Stimulated activated CD8-positive, alpha-beta memory T cell treated with anti-CD3 and anti-CD28 coated beads, Interleukin-15, amount 100 ng/mL, for 48 hours (primary cell): ENCODE data around the gene SHC2.
"Not testable (repeated sequence)": the region's sequence is repeated elsewhere in the genome, so short reads cannot be mapped to it uniquely, and the experiment has no call there.

Source experiments
- DNase-seq, 2 donors: peaks; one replicate each; pipeline ENCODE4 v3.0.0-alpha.2; 2020; ENCODE audit warnings: low read depth in 2 of 2

SHC2 gene

GRCh38 chr19:408441-408901 is 52.4 kb downstream of the SHC2 start:
- no peak for DNase-seq

GRCh38 chr19:407511-408440 is 53.1 kb downstream of the SHC2 start:
- DNase-seq = no peak

DNA sequence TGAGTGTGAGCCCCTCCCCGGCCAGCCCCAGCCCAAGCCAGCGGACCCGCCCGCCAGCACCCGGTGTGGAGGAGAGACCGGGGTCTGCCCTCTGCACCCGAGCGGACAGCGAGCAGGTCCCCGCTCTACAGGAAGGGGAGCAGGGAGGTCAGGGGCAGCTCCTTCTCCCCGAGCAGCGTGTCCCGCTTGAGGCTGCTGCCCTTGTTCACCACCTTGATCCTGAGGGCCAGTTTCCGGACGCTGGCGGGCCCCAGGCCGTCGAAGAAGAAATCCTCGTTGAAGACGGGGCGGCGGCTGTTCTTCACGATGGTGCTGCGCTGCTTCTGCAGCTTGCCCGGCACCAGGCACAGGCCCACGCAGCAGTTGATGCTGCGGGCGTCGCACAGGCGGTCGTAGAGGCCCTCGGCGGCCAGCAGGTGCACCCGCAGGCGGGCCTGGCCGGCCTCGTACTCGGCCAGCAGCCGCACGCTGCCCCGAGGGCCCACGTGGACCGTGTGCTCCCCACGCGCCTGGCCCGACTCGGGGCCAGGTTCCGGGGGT is 53.8 kb downstream of the SHC2 start:
- no peak for DNase-seq

DNA sequence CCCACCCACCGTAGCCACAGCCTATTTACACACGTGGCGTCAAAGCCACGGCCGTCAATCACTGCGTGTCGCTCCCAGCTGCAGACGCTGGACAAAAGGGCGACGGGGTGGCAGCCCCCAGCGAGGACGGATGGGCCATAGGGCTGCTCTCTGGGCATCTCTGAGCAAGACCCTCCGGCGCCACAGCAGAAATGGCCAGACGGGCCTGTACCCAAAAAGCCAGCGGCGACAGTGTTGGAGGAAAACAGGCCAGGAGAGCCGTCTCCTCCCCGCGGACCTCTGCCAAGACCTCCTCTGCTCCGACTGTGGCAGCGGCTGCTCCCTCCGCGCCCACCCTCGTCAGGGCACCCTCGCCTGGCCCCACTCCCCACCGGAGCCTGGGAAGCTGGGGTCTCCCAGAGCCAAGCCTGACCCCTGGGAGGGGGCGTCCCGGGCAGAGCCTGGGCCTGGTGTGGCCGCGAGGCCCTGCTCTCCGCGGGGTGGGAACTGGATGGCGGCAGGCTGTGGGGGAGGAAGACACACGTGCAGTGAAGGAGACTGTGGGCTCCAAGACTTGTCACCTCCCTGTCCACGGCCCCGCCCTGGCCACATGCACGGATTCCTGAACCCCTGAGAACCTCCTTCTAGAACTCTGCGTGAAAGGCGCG is 54.6 kb downstream of the SHC2 start:
- DNase-seq = no peak

DNA sequence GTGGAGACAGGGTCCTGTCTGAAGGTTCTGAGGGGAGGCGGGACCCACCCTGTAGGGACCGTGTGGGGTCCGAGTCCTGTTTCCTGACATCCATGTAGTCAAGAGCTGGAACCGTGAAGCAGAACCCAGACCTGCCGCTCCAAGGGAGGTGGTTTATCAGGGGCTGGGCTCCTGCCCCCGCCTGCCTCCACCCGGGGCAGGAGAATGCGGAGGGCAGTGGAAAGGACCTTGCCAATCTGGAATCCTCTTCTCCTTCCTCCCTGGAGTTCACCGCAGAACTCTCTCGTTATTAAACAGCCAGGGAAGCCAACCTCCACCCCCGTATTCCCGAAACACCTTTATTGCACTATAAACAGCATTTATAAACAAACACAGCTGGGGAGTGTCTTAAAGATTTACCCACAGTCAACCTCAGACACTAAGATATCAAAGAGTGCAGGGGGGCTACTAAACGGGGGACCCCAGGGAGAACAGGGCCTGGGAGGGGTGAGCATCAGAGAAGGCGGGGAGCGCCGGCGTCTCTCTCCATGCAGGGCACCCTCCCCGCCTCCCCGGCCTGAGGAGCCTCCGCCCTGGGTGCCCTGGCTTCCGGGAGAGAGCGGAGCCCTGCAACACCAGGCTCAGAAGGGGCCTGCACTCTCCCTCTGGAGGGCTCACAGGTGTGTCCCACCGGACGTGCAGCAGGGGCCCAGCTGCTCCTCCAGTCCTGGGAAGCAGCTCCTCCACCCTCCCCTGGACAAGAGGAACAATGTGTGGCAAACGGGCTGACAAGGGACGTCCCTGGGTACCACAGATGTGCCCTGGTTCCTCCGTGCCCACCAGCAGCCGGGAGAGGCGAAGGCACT is 55.5 kb downstream of the SHC2 start:
- no peak for DNase-seq

DNA sequence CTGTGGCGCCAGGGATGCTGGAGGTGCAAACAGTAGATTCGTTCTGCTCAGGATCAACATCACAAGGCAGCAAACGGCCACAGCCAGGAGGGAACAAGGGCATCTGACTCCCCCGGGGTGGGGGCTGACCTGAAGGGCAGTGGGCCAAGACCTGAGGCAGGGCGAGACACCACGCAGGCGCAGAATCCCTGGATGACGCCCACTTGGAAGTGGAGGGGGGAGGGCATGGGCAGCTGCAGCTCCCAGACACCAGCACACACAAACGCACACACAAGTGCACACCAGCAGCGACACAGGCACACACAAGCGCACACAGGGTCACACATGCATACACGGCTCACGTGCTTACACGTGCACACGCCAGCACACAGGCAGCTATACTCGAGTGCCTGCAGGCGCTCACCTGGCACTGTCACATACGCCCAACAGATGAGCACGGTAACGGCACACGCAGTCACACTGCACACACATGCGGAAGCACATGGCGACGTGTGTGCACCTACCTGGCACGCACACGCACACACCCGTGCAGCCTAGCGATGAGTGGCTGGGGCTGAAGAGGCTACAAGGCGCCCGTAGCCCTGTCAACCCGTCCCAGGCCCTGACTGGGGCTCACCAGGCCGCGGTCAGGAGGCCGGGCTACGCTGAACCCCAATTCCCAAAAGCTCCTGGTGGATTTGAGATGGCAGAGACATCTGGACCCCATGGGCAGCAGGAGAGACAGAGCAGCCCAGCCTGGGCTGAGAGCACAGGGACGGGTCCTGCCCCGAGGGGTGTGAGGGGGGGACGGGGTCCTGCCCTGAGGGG is 57.4 kb downstream of the SHC2 start:
- no peak for DNase-seq

- no peak for DNase-seq
These were observed 58.0 kb downstream of the SHC2 start for GRCh38 chr19:402786-403185.

- DNase-seq = no peak
These were observed 58.8 kb downstream of the SHC2 start for GRCh38 chr19:401866-402511.

DNA sequence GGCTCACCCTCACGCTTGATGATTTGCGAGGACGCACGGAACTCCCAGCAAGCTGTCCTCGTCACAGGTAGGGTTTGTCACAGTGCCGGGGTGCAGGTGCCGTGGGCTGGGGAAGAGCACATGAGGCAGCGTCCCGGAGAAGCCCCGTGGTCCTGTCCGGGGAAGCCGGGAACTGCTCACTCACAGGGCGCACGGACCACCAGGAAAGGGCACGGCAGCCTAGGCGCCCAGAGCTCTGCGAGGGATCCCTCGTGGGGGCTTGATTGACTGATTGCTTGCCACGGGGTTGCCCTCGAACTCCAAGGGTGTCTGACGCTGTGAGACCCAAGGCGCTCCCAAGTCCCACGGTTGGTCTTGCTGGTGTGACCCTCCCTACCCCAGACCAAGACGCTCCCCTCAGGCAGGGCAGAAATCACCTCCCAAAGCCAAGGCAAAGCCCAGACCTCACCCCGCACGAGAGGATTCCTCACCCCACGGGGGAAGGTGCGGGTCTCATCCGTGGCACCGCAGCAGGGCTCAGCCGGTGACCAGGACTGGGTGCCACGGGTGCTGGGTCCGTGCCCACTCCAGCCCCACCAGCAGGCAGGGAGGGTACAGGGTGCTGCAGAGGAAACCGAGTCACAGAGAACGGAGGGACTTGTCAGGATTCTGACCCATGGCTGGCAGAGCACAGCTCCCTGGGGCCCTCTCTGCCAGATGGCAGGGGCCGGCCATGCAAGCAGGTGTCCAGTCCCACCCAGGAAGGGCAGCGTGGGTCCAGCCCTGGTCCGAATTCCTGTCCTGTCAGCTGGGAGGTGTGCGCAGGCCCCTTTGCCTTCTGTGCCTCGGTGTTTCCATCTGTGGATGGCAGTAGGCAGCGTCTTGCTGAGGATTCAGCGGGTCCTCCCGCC is 59.6 kb downstream of the SHC2 start:
- DNase-seq = no peak

- DNase-seq = no peak
These were observed 61.5 kb downstream of the SHC2 start for GRCh38 chr19:399370-399769.

- no peak for DNase-seq
These were observed 62.1 kb downstream of the SHC2 start for GRCh38 chr19:398719-399118.

DNA sequence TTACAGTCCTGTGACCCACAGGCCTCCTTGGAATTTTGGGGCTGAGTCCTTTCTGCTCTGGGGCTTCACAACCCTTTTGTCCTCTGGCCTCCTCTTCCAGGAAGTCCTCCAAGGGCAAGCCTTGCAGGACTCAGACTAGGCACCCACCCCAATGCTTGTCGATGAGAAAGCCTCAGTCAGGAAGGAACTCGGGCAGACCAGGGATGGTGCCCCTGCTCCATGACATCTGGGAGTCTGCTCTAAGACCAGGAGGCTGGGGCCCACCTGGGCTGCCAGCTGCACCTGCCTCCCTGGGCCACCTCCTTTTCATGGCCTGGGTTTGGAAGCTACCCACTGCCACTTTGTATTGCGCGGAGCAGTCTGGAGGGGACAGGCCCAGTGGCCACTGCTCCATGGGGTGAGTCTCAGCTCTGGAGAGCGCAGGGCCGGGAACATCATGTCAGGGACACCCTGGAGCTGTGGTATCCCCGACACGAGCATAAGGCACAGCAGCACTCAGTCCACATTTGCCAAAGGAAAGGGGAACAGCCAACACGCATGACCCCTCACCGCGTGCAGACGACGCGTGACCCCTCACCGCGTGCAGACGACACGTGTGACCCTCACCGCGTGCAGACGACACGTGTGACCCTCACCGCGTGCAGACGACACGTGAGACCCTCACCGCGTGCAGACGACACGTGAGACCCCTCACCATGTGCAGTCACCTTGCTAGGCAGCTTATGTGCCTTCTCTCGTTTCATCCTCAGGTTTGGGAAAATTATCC is 62.7 kb downstream of the SHC2 start:
- DNase-seq = no peak

DNA sequence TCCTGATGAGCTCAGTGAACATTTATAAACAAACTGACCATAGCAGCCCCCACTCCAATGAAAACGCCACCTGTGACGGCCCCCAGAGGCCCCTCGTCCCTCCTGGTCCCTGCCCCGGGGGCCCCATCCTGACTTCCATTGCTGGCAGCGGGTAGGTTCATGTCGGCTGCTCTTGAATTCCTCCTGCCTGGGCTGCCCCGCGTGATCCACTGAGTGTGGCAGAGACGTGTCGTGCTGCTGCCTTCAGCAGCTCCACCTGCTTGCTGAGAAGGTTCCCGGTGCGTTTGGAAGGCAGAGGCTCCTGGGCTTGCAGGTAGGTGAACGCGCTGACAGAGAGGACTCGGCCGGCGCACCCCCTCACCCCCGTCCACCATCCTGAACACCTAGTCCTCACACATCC is 63.5 kb downstream of the SHC2 start:
- no peak for DNase-seq

DNA sequence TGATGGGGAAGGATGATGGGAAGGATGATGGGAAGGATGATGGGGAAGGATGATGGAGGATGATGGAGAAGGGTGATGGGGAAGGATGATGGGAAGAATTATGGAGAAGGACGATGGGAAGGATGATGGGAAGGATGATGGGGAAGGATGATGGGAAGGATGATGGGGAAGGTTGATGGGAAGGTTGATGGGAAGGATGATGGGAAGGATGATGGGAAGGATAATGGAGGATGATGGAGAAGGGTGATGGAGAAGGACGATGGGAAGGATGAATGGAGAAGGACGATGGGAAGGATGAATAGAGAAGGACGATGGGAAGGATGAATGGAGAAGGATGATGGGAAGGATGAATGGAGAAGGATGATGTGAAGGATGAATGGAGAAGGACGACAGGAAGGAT is 65.4 kb downstream of the SHC2 start:
- DNase-seq = no peak

GRCh38 chr19:394857-395256 is 66.0 kb downstream of the SHC2 start:
- DNase-seq = not testable (repeated sequence)

- DNase-seq = not testable (repeated sequence)
These were observed 67.3 kb downstream of the SHC2 start for GRCh38 chr19:393560-393959.

DNA sequence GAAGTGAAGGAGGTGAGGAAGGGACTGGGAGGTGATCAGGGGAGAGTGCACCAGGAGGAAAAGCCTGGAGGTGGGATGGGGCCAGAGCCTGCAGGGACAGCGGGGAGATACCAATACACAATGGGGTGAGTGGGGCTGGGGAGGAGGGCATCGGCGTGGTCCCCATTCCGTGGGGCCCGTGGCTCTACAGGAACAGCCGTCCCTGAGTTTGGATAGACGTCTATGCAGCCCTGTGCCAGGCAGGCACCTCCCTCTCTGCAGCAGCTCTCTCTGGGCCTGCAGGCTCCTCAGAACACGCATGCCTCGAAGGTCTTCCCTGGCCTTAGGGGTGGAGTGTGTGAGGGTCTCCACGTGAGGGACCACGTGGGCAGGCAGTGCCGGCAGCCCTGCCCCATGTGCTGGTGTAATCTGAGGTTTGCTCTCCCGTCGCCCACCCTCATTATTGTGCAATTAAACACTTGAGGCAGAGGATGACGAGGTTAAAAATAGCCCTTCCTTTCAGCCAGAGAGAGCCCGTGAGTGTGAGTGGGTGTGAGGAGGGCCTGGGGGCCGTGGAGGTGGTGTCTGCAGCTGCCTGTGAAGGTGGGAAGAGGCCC is 68.4 kb downstream of the SHC2 start:
- DNase-seq = no peak

DNA sequence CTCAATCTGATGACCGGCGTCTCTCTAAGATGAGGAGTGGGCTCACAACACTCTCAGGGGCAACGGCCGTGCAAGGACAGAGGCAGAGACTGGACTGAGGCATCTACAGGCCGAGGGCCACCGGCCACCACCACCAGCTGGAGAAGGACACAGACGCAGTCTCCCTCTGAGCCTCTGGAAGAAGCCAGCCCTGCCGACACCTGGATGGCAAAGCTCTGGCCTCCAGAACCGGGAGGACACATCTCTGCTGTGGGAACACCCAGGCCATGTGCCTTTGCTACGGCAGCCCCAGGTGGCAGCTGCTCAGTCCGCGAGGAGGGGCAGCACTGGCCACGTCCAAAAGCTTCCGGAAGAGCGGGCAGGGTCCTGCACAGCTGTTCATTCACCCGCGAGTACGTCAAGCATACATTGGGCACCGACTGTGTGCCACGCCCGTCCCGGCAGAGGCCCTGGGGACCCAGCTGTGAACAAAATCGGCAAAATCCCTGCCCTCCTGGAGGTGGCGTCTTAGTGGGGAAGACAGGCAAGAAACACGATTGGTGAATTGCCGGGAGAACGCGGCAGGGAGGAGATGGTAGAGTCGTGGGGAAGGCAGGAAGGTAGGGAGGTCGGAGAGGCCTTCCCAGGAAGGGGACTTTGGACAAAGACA is 69.0 kb downstream of the SHC2 start:
- no peak for DNase-seq
